Upper lobe of right lung (tissue), 1 donor: ENCODE measurements around the gene KCTD7. TPM values are rescaled to one million over a fixed set of nuclear protein-coding genes. Genes with fewer than 3 reads are reported as not detected.
"Not testable (repeated sequence)": the region's sequence is repeated elsewhere in the genome, so short reads cannot be mapped to it uniquely, and the experiment has no call there.

Experiments used
- ATAC-seq: fragments of 200-7000 bp; cut with Tn5 transposase; one replicate; pipeline ENCODE4 v1.9.1; 2020; ENCODE audit warnings: mild to moderate bottlenecking, moderate library complexity
- DNase-seq: peaks from one replicate; pipeline ENCODE4 v3.0.0-alpha.2; 2020
- H3K27ac ChIP-seq: fragments of 200-600 bp; one replicate; pipeline ENCODE4 v1.8.0; 2022
- H3K27me3 ChIP-seq: fragments of 200-600 bp; one replicate; pipeline ENCODE4 v1.8.0; 2022; ENCODE audit warnings: mild to moderate bottlenecking
- H3K36me3 ChIP-seq: fragments of 200-600 bp; one replicate; pipeline ENCODE4 v1.8.0; 2022
- H3K4me1 ChIP-seq: fragments of 200-600 bp; one replicate; pipeline ENCODE4 v1.8.0; 2022
- H3K4me3 ChIP-seq: fragments of 200-600 bp; one replicate; pipeline ENCODE4 v1.8.0; 2022; ENCODE audit warnings: mild to moderate bottlenecking
- H3K9me3 ChIP-seq: fragments of 200-600 bp; one replicate; pipeline ENCODE4 v1.8.0; 2022
- CTCF ChIP-seq: fragments of 200-600 bp; IDR thresholded peaks from one replicate; pipeline ENCODE4 v1.8.0; 2022; ENCODE audit warnings: antibody characterized with exemption
- intact Hi-C: fragments of 100-400 bp; cut with DNase I; formaldehyde crosslinking; loops from one replicate; pipeline ENCODE4 v1.11.0; 2022
- total RNA-seq: library from RNA; stranded (reverse); fragmentation: NEBNext Ultra II Directional; extraction: Animal tissue kit (Norgen Biotek cat#: 25700); gene quantifications from one replicate; pipeline ENCODE4 v1.2.1, GENCODE V29; 2021
- donor health status: DM: no; HTN: yes; CAD: no; lungs with severe emphysema.

Gene KCTD7
- total RNA-seq, 1 donor from 2014 or later = 12.5 TPM

DNA sequence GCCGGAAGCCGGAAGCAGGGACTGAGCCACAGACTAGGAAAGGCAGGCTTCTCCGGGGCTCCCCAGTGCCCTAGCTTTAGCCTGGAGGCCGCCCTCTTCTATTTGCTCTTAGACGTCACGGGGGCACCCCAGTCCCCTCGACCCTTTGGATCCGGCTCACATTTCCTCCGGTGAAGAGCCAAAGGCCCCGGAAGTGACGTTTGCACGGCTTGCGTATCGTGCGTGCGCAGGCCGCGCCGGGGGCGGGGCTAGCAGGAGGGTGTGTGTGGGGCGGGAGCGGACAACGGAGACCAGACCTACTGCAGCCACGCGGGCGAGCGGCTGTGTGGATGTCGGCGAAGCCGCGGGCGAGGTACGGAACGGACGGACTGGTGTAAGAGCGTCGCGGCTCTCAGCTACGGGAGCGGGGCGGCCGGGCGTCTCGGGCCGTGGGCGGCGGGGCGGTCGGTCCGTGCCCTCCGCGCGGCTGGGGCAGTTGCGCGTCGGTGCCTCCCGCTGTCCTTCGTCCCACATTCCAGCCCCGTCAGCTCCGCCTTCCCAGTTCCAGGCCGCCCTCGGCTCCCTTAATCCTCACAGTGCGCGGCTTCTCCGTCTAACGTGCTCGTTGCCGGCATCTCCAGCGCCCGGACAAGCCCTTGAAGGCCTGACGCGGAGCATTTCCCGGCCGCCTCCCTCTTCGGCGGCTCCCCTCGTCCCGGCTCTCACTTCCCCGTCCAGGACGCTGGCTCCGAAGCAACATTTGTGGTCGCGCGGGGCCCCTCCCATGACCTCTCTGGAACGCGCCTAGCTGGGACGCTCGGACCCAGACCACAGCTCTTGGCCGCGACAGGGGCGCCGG, 25.8 kb downstream of the KCTD7 start:
- Histone ChIP-seq H3K4me1 (peaks cover 7% of the 10 kb centered on the region), H3K9me3 (no peaks in the 10 kb centered on the region), H3K36me3 (no peaks in the 10 kb centered on the region), H3K27me3 (no peaks in the 10 kb centered on the region), H3K4me3 (peak overlapping the region; percentile 84), H3K27ac (peak overlapping the region; percentile 99)
- DNase-seq (peak; percentile 99), ATAC-seq (peak; percentile 98)
- intact Hi-C loops = no loop called here
- no peak for TF ChIP-seq CTCF

DNA sequence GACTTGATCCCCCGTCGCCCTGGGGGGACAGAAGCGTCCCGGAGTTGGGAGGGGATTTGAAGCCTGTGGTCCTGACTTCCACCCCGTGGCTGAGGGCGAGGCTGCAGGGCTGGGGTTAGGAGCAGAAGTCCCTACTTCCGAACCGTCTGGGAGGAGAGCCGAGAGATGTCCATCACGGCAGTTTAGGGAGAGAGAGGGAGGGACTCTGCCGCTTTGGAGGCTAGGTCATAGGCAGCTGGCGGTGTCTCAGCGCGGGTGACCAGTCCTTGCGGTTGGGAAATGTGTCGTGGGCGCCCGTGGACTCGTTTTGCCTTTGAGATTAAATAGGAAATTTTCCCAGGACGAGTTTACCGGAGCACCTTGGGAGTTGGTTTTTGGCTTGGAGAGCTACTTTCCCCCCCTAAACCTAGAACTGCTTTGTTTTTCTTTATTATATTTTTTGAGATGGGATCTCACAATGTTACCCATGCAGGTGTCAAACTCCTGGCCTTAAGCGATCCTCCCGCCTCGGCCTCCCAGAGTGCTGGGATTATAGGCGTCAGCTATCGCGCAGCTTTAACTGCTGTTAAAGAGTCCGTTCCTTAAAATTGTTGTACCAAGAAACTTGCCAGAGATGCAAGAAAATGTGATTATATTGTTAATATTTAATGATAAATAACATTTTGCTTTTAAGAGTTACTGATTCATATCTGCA, 26.6 kb downstream of the KCTD7 start:
- intact Hi-C loops, H3K9me3 ChIP-seq, H3K36me3 ChIP-seq, H3K4me1 ChIP-seq, H3K27me3 ChIP-seq: not testable (repeated sequence)
- Histone ChIP-seq H3K4me3 (peak overlapping the region; percentile 84), H3K27ac (peak overlapping the region; percentile 99)
- ATAC-seq = peak; percentile 72
- peak; percentile 81 for DNase-seq

GRCh38 chr7:66655826-66656485, 27.3 kb downstream of the KCTD7 start:
- intact Hi-C loops, H3K4me1 ChIP-seq, ATAC-seq, H3K27me3 ChIP-seq, DNase-seq, H3K36me3 ChIP-seq, H3K9me3 ChIP-seq: not testable (repeated sequence)
- Histone ChIP-seq H3K4me3 (peak overlapping the region; percentile 84), H3K27ac (peak overlapping the region; percentile 99)

GRCh38 chr7:66657798-66658197, 29.1 kb downstream of the KCTD7 start:
- no peak for TF ChIP-seq CTCF
- H3K36me3 ChIP-seq = no peaks in the 10 kb centered on the region
- DNase-seq (no peak), ATAC-seq (no peak)
- H3K4me3 ChIP-seq = no peak overlapping the region
- peaks cover 7% of the 10 kb centered on the region for H3K4me1 ChIP-seq
- no peaks in the 10 kb centered on the region for H3K9me3 ChIP-seq
- no peak overlapping the region for H3K27ac ChIP-seq
- intact Hi-C loops = no loop called here
- no peaks in the 10 kb centered on the region for H3K27me3 ChIP-seq

- intact Hi-C loops = no loop called here
- Histone ChIP-seq H3K36me3 (no peaks in the 10 kb centered on the region), H3K9me3 (no peaks in the 10 kb centered on the region), H3K27ac (no peak overlapping the region), H3K4me1 (no peaks in the 10 kb centered on the region), H3K4me3 (no peak overlapping the region), H3K27me3 (no peaks in the 10 kb centered on the region)
- DNase-seq (no peak), ATAC-seq (no peak)
- TF ChIP-seq CTCF = no peak
These were observed 34.1 kb downstream of the KCTD7 start for GRCh38 chr7:66662646-66663264.

- ATAC-seq (peak; percentile 31), DNase-seq (no peak)
- Histone ChIP-seq H3K27ac (no peak overlapping the region), H3K4me1 (no peaks in the 10 kb centered on the region), H3K4me3 (no peak overlapping the region), H3K9me3 (no peaks in the 10 kb centered on the region), H3K27me3 (no peaks in the 10 kb centered on the region), H3K36me3 (no peaks in the 10 kb centered on the region)
- TF ChIP-seq CTCF = no peak
- intact Hi-C loops = no loop called here
These were observed 36.1 kb downstream of the KCTD7 start for GRCh38 chr7:66664590-66665293.
